Prostate gland (tissue), 2 donors: Measurements from ENCODE around the gene NFU1.
A peak's percentile ranks its signal among the peaks of the same experiment; 100 is the strongest.

Experiments
- CTCF ChIP-seq, 4 experiments: fragments of 200-600 bp in 2 of 4; fragments of 450-650 bp in 2 of 4; sonication (generic) in 2 of 4; IDR thresholded peaks; 1 replicate in 3 of 4; 2 replicates in 1 of 4; pipeline ENCODE4 v1.5.1; 2016 to 2019; ENCODE audit warnings: antibody characterized with exemption in 4 of 4, mild to moderate bottlenecking in 2 of 4, moderate library complexity in 2 of 4
- POLR2A ChIP-seq: fragments of 450-650 bp; IDR thresholded peaks from one replicate; pipeline ENCODE4 v1.6.1; 2016; ENCODE audit warnings: antibody characterized with exemption, mild to moderate bottlenecking
- POLR2AphosphoS5 ChIP-seq: sonication (generic); formaldehyde crosslinking; IDR thresholded peaks from one replicate; pipeline ENCODE4 v1.6.1; 2017; ENCODE audit warnings: antibody characterized with exemption

- TF ChIP-seq POLR2AphosphoS5, result no peak
- peak in 3 of 4 experiments; percentile 25 to 37 (median 33) for TF ChIP-seq CTCF (IDR thresholded peaks at IDR 0.05)
- TF ChIP-seq POLR2A, result no peak
Observed at GRCh38 chr2:69375494-69376353, 61.5 kb downstream of the NFU1 start.
